Measurements from ENCODE around the gene NGFR.

GRCh38 chr17:49552070-49552751 lies 57.1 kb downstream of the NGFR start:
- no peak for TF ChIP-seq SETDB1 (IDR thresholded peaks at IDR 0.05; ENCODE audit: insufficient read length, low read length)
- TF ChIP-seq SALL2 (tag by site-specific recombination; IDR thresholded peaks at IDR 0.05; ENCODE audit: borderline replicate concordance): no peak
- no peak for TF ChIP-seq CTCF (tag by site-specific recombination; IDR thresholded peaks at IDR 0.05)
- no peak for TF ChIP-seq TCF7L2 (IDR thresholded peaks at IDR 0.05; ENCODE audit: borderline replicate concordance, low read depth, low read length)
- no peak for TF ChIP-seq ZSCAN5A (tag by site-specific recombination; IDR thresholded peaks at IDR 0.05)
- TF ChIP-seq ZBTB1 (tag by site-specific recombination; IDR thresholded peaks at IDR 0.05): no peak
- no peak for TF ChIP-seq ZBTB11 (tag by site-specific recombination; conservative IDR thresholded peaks at IDR 0.05; ENCODE audit: low read depth)
- TF ChIP-seq ZNF670 (tag by site-specific recombination; IDR thresholded peaks at IDR 0.05; ENCODE audit: low read depth): no peak
- TF ChIP-seq REST (tag by site-specific recombination; IDR thresholded peaks at IDR 0.05): no peak
- no peak for TF ChIP-seq ZNF639 (tag by site-specific recombination; IDR thresholded peaks at IDR 0.05)
- TF ChIP-seq ZNF211 (tag by site-specific recombination; IDR thresholded peaks at IDR 0.05; ENCODE audit: low read depth): no peak

Data from HEK293 (cell line).